GM18873 (cell line): ENCODE data around the gene DCDC2C.

ENCODE experiments used
- ATAC-seq: cut with Tn5 transposase; IDR thresholded peaks from one replicate; pipeline ENCODE4 v1.9.1; 2021; ENCODE audit warnings: mild to moderate bottlenecking, moderate library complexity, moderate number of reproducible peaks; ENCODE audit not compliant: unreplicated experiment, low FRiP score

DCDC2C gene

GRCh38 chr2:3742743-3743508 is 39.6 kb downstream of the DCDC2C start:
- ATAC-seq = no peak

GRCh38 chr2:3743951-3744555 is 40.7 kb downstream of the DCDC2C start:
- no peak for ATAC-seq

GRCh38 chr2:3745920-3746319 is 42.5 kb downstream of the DCDC2C start:
- no peak for ATAC-seq

GRCh38 chr2:3747032-3747654 is 43.8 kb downstream of the DCDC2C start:
- no peak for ATAC-seq

GRCh38 chr2:3747826-3748225 is 44.5 kb downstream of the DCDC2C start:
- no peak for ATAC-seq

GRCh38 chr2:3749201-3749600 is 45.8 kb downstream of the DCDC2C start:
- ATAC-seq = no peak

GRCh38 chr2:3751251-3751650 is 47.9 kb downstream of the DCDC2C start:
- ATAC-seq = no peak

GRCh38 chr2:3751806-3752205 is 48.4 kb downstream of the DCDC2C start:
- ATAC-seq = no peak

GRCh38 chr2:3752376-3752775 is 49.0 kb downstream of the DCDC2C start:
- ATAC-seq = no peak

GRCh38 chr2:3753561-3753960 is 50.2 kb downstream of the DCDC2C start:
- ATAC-seq = no peak

GRCh38 chr2:3754280-3754679 is 50.9 kb downstream of the DCDC2C start:
- no peak for ATAC-seq

- ATAC-seq = no peak
Observed at GRCh38 chr2:3754795-3755194, 51.4 kb downstream of the DCDC2C start.

- no peak for ATAC-seq
Observed at GRCh38 chr2:3755277-3755676, 51.9 kb downstream of the DCDC2C start.

GRCh38 chr2:3756306-3756705 is 52.9 kb downstream of the DCDC2C start:
- no peak for ATAC-seq

- no peak for ATAC-seq
Observed at GRCh38 chr2:3758906-3759305, 55.5 kb downstream of the DCDC2C start.

GRCh38 chr2:3759331-3759730 is 56.0 kb downstream of the DCDC2C start:
- ATAC-seq = no peak

- ATAC-seq = no peak
Observed at GRCh38 chr2:3759761-3760160, 56.4 kb downstream of the DCDC2C start.

GRCh38 chr2:3761272-3761671 is 57.9 kb downstream of the DCDC2C start:
- no peak for ATAC-seq

GRCh38 chr2:3762771-3763447 is 59.5 kb downstream of the DCDC2C start:
- ATAC-seq = no peak

GRCh38 chr2:3766824-3767223 is 63.4 kb downstream of the DCDC2C start:
- ATAC-seq = no peak
